HG03521 (cell line): ENCODE data around the gene MORN1.

ENCODE experiments used
- ATAC-seq: cut with Tn5 transposase; IDR thresholded peaks from one replicate; pipeline ENCODE4 v1.9.1; 2021; ENCODE audit warnings: mild to moderate bottlenecking, moderate library complexity; ENCODE audit not compliant: unreplicated experiment

Gene MORN1

GRCh38 chr1:2405588-2406295 lies 14.4 kb upstream of the MORN1 start:
- ATAC-seq: no peak

GRCh38 chr1:2404890-2405511 lies 13.6 kb upstream of the MORN1 start:
- ATAC-seq: no peak

- ATAC-seq: no peak
Measured at GRCh38 chr1:2404142-2404889, 13.0 kb upstream of the MORN1 start.

- no peak for ATAC-seq
Measured at GRCh38 chr1:2403273-2403672, 11.9 kb upstream of the MORN1 start.

GRCh38 chr1:2402420-2402819 lies 11.1 kb upstream of the MORN1 start:
- ATAC-seq: no peak

- ATAC-seq: no peak
Measured at GRCh38 chr1:2400950-2401649, 9.7 kb upstream of the MORN1 start.

GRCh38 chr1:2400576-2400909 lies 9.2 kb upstream of the MORN1 start:
- ATAC-seq: no peak

GRCh38 chr1:2399890-2400575 lies 8.7 kb upstream of the MORN1 start:
- no peak for ATAC-seq

GRCh38 chr1:2398871-2399270 lies 7.5 kb upstream of the MORN1 start:
- no peak for ATAC-seq

GRCh38 chr1:2397007-2397679 lies 5.8 kb upstream of the MORN1 start:
- ATAC-seq: no peak

- no peak for ATAC-seq
Measured at GRCh38 chr1:2396476-2396875, 5.1 kb upstream of the MORN1 start.

- ATAC-seq: no peak
Measured at GRCh38 chr1:2396059-2396458, 4.7 kb upstream of the MORN1 start.

- no peak for ATAC-seq
Measured at GRCh38 chr1:2395245-2395644, 3.9 kb upstream of the MORN1 start.

- no peak for ATAC-seq
Measured at GRCh38 chr1:2394761-2395160, 3.4 kb upstream of the MORN1 start.

GRCh38 chr1:2394220-2394619 lies 2.9 kb upstream of the MORN1 start:
- ATAC-seq: no peak

- no peak for ATAC-seq
Measured at GRCh38 chr1:2393471-2393877, 2.1 kb upstream of the MORN1 start.

GRCh38 chr1:2392686-2393085 lies 1.3 kb upstream of the MORN1 start:
- no peak for ATAC-seq

- peak; percentile 12 for ATAC-seq
Measured at GRCh38 chr1:2391931-2392509, 666 bp upstream of the MORN1 start.

GRCh38 chr1:2389644-2390043 lies 1.7 kb downstream of the MORN1 start:
- no peak for ATAC-seq
